ENCODE results near the gene APCDD1. TPM values are rescaled to one million over a fixed set of nuclear protein-coding genes. Genes with fewer than 3 reads are reported as not detected.

Gene APCDD1
- polyA plus RNA-seq, 1 of the 3 experiments (the other 2 are of a cell fraction): 0.02 TPM

Other genes starting within 250 kb of the APCDD1 start
- gene NAPG, start 71.4 kb downstream of the APCDD1 start, polyA plus RNA-seq (2012; rRNA removed): 9.2 and 13.6 TPM in 2 replicates